GM23338 (cell line): Measurements from ENCODE around the gene L2HGDH. TPM values are rescaled to one million over a fixed set of nuclear protein-coding genes. Genes with fewer than 3 reads are reported as not detected.

Source experiments
- ATAC-seq: fragments of 200-7000 bp; cut with Tn5 transposase; 3 replicates; pipeline ENCODE4 v1.9.1; 2020
- DNase-seq: peaks from one replicate; pipeline ENCODE4 v3.0.0-alpha.2; 2015; ENCODE audit warnings: low spot score
- H2AFZ ChIP-seq: fragments of 200-600 bp; sonication (generic); 2 replicates; pipeline ENCODE4 v1.8.0; 2016; ENCODE audit warnings: antibody characterized with exemption, mild to moderate bottlenecking, moderate library complexity
- H3F3A ChIP-seq: fragments of 200-600 bp; sonication (generic); replicated peaks from 2 replicates; pipeline ENCODE4 v1.8.0; 2017; ENCODE audit warnings: antibody characterized with exemption, mixed run types, low read depth
- H3K27ac ChIP-seq: fragments of 200-600 bp; sonication (generic); 2 replicates; pipeline ENCODE4 v1.6.1; 2016; ENCODE audit warnings: low read depth
- H3K27me3 ChIP-seq: fragments of 200-600 bp; sonication (generic); 2 replicates; pipeline ENCODE4 v1.8.0; 2016; ENCODE audit warnings: mild to moderate bottlenecking, mixed run types, moderate library complexity; ENCODE audit not compliant: insufficient read depth
- H3K36me3 ChIP-seq: fragments of 200-600 bp; sonication (generic); 2 replicates; pipeline ENCODE4 v1.8.0; 2016; ENCODE audit warnings: mild to moderate bottlenecking; ENCODE audit not compliant: insufficient read depth
- H3K4me1 ChIP-seq: fragments of 200-600 bp; sonication (generic); 2 replicates; pipeline ENCODE4 v1.8.0; 2016; ENCODE audit warnings: mild to moderate bottlenecking, moderate library complexity; ENCODE audit not compliant: insufficient read depth
- H3K4me2 ChIP-seq: fragments of 200-600 bp; sonication (generic); 2 replicates; pipeline ENCODE4 v1.7.1; 2017; ENCODE audit warnings: mixed run types
- H3K4me3 ChIP-seq: fragments of 200-600 bp; sonication (generic); 2 replicates; pipeline ENCODE4 v1.6.1; 2016; ENCODE audit warnings: mixed run types
- H3K79me2 ChIP-seq: fragments of 200-600 bp; sonication (generic); replicated peaks from 2 replicates; pipeline ENCODE4 v1.8.0; 2017; ENCODE audit warnings: mild to moderate bottlenecking; ENCODE audit not compliant: insufficient read depth
- H3K9me2 ChIP-seq: fragments of 200-600 bp; sonication (generic); 2 replicates; pipeline ENCODE4 v1.8.0; 2017; ENCODE audit not compliant: insufficient read depth
- H4K20me1 ChIP-seq: fragments of 200-600 bp; sonication (generic); replicated peaks from 2 replicates; pipeline ENCODE4 v1.8.0; 2017; ENCODE audit warnings: mild to moderate bottlenecking; ENCODE audit not compliant: insufficient read depth
- H3K27ac Mint-ChIP-seq: 2 replicates; pipeline ENCODE4 v1.8.0; 2020; ENCODE audit warnings: inconsistent platforms, mild to moderate bottlenecking, moderate library complexity, mixed read lengths
- H3K27me3 Mint-ChIP-seq: 3 replicates; pipeline ENCODE4 v1.8.0; 2022; ENCODE audit warnings: low read depth, mild to moderate bottlenecking, moderate library complexity, mixed read lengths, inconsistent platforms; ENCODE audit not compliant: insufficient read depth, poor library complexity
- H3K36me3 Mint-ChIP-seq: 3 replicates; pipeline ENCODE4 v1.8.0; 2021; ENCODE audit warnings: low read depth, mild to moderate bottlenecking, inconsistent platforms, moderate library complexity, mixed read lengths
- H3K4me1 Mint-ChIP-seq: 3 replicates; pipeline ENCODE4 v1.8.0; 2020; ENCODE audit warnings: mild to moderate bottlenecking, inconsistent platforms, mixed read lengths
- H3K4me3 Mint-ChIP-seq: 3 replicates; pipeline ENCODE4 v1.8.0; 2021; ENCODE audit warnings: moderate library complexity, mild to moderate bottlenecking, inconsistent platforms, mixed read lengths
- H3K9me3 Mint-ChIP-seq: 3 replicates; pipeline ENCODE4 v1.8.0; 2020; ENCODE audit warnings: moderate library complexity, mild to moderate bottlenecking, inconsistent platforms, mixed read lengths
- CREB1 ChIP-seq: fragments of 250-450 bp; sonication (Bioruptor Pico); IDR thresholded peaks from 2 replicates; pipeline ENCODE4 v1.5.0; 2020; ENCODE audit warnings: low read depth, mild to moderate bottlenecking, moderate library complexity
- EZH2 ChIP-seq: fragments of 200-600 bp; sonication (generic); IDR thresholded peaks from one replicate; pipeline ENCODE4 v1.8.0; 2017; ENCODE audit warnings: antibody characterized with exemption, mild to moderate bottlenecking, low read depth; ENCODE audit not compliant: unreplicated experiment
- EZH2phosphoT487 ChIP-seq: fragments of 200-600 bp; sonication (generic); IDR thresholded peaks from one replicate; pipeline ENCODE4 v1.8.1; 2018; ENCODE audit warnings: antibody characterized with exemption; ENCODE audit not compliant: unreplicated experiment
- NANOG ChIP-seq: IDR thresholded peaks from 2 replicates; pipeline ENCODE4 v1.6.1; 2016; ENCODE audit warnings: antibody characterized with exemption, borderline replicate concordance
- ZNF114 ChIP-seq: fragments of 250-450 bp; sonication (Bioruptor Pico); IDR thresholded peaks from 2 replicates; pipeline ENCODE4 v1.5.0; 2020; ENCODE audit warnings: mild to moderate bottlenecking, moderate library complexity
- ZNF331 ChIP-seq: fragments of 250-450 bp; sonication (Bioruptor Pico); IDR thresholded peaks from 2 replicates; pipeline ENCODE4 v1.5.0; 2020; ENCODE audit warnings: low read depth, mild to moderate bottlenecking, moderate library complexity
- polyA plus RNA-seq: library from polyadenylated mRNA; unstranded; fragments of >200 nt; fragmentation: Nextera tagmentation; extraction: Ambion mirVana; gene quantifications from 2 replicates; pipeline ENCODE4 v1.2.1, GENCODE V29; 2016
- total RNA-seq: library from RNA; depleted of rRNA; stranded (reverse); fragments of >200 nt; shearing (Covaris generic); gene quantifications from 2 replicates; pipeline ENCODE4 v1.2.3, GENCODE V29; 2014
- TF ChIP-seq, protein P1 (sequence below), 2 experiments: fragments of 200-600 bp in 1 of 2; sonication (generic) in 1 of 2; conservative IDR thresholded peaks; 2 replicates each; pipeline versions ENCODE4 v1.5.1 to v1.6.1; 2016 to 2017; ENCODE audit warnings: antibody characterized with exemption in 2 of 2, low read depth in 2 of 2, mild to moderate bottlenecking in 2 of 2, moderate library complexity in 1 of 2
- TF ChIP-seq, protein P2 (sequence below): fragments of 250-450 bp; sonication (Bioruptor Pico); IDR thresholded peaks from 2 replicates; pipeline ENCODE4 v1.5.0; 2020; ENCODE audit warnings: mild to moderate bottlenecking, moderate library complexity

The L2HGDH gene
- total and polyA plus RNA-seq, 2 experiments from 2014 or later = 13.5 to 28.5 TPM

DNA sequence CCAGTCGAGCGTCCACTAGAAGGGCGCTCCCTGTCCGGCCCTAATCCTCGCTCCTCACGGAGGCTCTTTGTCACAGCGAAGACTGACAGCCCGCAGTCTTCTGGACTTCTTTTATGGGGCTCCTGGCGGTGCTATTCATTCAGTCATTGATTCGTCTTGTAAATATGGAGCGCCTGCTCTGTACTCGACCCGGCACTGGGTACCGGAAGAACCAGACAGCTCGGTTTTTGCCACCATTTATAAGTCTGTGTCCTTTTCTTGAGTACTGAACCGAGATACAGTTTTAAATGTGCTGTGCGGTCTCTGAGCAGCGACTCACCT, 665 bp upstream of the L2HGDH start:
- peak; percentile 10; the same call in 2 of the 3 replicates for ATAC-seq
- H3K36me3 ChIP-seq = peaks cover 13% of the 10 kb centered on the region
- peaks cover 69% of the 10 kb centered on the region for H3K79me2 ChIP-seq
- H2AFZ ChIP-seq = peak overlapping the region; percentile 95
- Mint-ChIP-seq H3K27ac (peak overlapping the region; percentile 94), H3K4me3 (peak overlapping the region; percentile 90), H3K36me3 (peaks cover 56% of the 10 kb centered on the region), H3K4me1 (peaks cover 12% of the 10 kb centered on the region), H3K27me3 (peaks cover 13% of the 10 kb centered on the region), H3K9me3 (peaks cover 20% of the 10 kb centered on the region)
- H4K20me1 ChIP-seq = no peaks in the 10 kb centered on the region
- peak overlapping the region; percentile 86; the same call in 1 of the 2 replicates for H3K27ac ChIP-seq
- no peak for TF ChIP-seq CREB1 (CRISPR knock-in tag)
- no peak for TF ChIP-seq ZNF331
- TF ChIP-seq EZH2 = no peak
- TF ChIP-seq, protein P1, sequence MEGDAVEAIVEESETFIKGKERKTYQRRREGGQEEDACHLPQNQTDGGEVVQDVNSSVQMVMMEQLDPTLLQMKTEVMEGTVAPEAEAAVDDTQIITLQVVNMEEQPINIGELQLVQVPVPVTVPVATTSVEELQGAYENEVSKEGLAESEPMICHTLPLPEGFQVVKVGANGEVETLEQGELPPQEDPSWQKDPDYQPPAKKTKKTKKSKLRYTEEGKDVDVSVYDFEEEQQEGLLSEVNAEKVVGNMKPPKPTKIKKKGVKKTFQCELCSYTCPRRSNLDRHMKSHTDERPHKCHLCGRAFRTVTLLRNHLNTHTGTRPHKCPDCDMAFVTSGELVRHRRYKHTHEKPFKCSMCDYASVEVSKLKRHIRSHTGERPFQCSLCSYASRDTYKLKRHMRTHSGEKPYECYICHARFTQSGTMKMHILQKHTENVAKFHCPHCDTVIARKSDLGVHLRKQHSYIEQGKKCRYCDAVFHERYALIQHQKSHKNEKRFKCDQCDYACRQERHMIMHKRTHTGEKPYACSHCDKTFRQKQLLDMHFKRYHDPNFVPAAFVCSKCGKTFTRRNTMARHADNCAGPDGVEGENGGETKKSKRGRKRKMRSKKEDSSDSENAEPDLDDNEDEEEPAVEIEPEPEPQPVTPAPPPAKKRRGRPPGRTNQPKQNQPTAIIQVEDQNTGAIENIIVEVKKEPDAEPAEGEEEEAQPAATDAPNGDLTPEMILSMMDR (conservative IDR thresholded peaks at IDR 0.05; ENCODE audit: low read depth in 2 of 2) = no peak
- no peak for TF ChIP-seq ZNF114 (CRISPR knock-in tag)
- TF ChIP-seq, protein P2, sequence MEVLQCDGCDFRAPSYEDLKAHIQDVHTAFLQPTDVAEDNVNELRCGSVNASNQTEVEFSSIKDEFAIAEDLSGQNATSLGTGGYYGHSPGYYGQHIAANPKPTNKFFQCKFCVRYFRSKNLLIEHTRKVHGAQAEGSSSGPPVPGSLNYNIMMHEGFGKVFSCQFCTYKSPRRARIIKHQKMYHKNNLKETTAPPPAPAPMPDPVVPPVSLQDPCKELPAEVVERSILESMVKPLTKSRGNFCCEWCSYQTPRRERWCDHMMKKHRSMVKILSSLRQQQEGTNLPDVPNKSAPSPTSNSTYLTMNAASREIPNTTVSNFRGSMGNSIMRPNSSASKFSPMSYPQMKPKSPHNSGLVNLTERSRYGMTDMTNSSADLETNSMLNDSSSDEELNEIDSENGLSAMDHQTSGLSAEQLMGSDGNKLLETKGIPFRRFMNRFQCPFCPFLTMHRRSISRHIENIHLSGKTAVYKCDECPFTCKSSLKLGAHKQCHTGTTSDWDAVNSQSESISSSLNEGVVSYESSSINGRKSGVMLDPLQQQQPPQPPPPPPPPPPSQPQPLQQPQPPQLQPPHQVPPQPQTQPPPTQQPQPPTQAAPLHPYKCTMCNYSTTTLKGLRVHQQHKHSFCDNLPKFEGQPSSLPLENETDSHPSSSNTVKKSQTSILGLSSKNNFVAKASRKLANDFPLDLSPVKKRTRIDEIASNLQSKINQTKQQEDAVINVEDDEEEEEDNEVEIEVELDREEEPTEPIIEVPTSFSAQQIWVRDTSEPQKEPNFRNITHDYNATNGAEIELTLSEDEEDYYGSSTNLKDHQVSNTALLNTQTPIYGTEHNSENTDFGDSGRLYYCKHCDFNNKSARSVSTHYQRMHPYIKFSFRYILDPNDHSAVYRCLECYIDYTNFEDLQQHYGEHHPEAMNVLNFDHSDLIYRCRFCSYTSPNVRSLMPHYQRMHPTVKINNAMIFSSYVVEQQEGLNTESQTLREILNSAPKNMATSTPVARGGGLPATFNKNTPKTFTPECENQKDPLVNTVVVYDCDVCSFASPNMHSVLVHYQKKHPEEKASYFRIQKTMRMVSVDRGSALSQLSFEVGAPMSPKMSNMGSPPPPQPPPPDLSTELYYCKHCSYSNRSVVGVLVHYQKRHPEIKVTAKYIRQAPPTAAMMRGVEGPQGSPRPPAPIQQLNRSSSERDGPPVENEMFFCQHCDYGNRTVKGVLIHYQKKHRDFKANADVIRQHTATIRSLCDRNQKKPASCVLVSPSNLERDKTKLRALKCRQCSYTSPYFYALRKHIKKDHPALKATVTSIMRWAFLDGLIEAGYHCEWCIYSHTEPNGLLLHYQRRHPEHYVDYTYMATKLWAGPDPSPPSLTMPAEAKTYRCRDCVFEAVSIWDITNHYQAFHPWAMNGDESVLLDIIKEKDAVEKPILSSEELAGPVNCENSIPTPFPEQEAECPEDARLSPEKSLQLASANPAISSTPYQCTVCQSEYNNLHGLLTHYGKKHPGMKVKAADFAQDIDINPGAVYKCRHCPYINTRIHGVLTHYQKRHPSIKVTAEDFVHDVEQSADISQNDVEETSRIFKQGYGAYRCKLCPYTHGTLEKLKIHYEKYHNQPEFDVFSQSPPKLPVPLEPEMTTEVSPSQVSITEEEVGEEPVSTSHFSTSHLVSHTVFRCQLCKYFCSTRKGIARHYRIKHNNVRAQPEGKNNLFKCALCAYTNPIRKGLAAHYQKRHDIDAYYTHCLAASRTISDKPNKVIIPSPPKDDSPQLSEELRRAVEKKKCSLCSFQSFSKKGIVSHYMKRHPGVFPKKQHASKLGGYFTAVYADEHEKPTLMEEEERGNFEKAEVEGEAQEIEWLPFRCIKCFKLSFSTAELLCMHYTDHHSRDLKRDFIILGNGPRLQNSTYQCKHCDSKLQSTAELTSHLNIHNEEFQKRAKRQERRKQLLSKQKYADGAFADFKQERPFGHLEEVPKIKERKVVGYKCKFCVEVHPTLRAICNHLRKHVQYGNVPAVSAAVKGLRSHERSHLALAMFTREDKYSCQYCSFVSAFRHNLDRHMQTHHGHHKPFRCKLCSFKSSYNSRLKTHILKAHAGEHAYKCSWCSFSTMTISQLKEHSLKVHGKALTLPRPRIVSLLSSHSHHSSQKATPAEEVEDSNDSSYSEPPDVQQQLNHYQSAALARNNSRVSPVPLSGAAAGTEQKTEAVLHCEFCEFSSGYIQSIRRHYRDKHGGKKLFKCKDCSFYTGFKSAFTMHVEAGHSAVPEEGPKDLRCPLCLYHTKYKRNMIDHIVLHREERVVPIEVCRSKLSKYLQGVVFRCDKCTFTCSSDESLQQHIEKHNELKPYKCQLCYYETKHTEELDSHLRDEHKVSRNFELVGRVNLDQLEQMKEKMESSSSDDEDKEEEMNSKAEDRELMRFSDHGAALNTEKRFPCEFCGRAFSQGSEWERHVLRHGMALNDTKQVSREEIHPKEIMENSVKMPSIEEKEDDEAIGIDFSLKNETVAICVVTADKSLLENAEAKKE (CRISPR knock-in tag) = no peak
- TF ChIP-seq EZH2phosphoT487 = no peak
- TF ChIP-seq NANOG = no peak
- H3F3A ChIP-seq = 0 out of 2 replicates have a peak, but pooled peaks cover 10% of the 10 kb centered on the region
- H3K27me3 ChIP-seq = no peaks in the 10 kb centered on the region
- H3K4me1 ChIP-seq = peaks cover 10% of the 10 kb centered on the region
- no peak for DNase-seq
- H3K4me2 ChIP-seq = peak overlapping the region; percentile 93
- H3K4me3 ChIP-seq = peak overlapping the region; percentile 74
- H3K9me2 ChIP-seq = no peaks in the 10 kb centered on the region
